ENCODE data around the gene VAMP1. TPM values are rescaled to one million over a fixed set of nuclear protein-coding genes. Genes with fewer than 3 reads are reported as not detected.
"Not testable (repeated sequence)": the region's sequence is repeated elsewhere in the genome, so short reads cannot be mapped to it uniquely, and the experiment has no call there.

VAMP1 gene
- total and polyA plus RNA-seq, 2 of the 13 experiments (the other 11 are each of a cell fraction or from before 2014, with no cell fraction given) = 2.5 to 7.4 TPM

GRCh38 chr12:6477601-6478377 is 7.3 kb upstream of the VAMP1 start:
- H3K79me2 ChIP-seq (ENCODE audit: insufficient read depth, low read length); BruUV-seq (replicated peaks); H3K9ac ChIP-seq (ENCODE audit: insufficient read depth, low read depth, low read length); DNase-seq (ENCODE audit: low spot score); H3K9me3 ChIP-seq (ENCODE audit: low read length); ATAC-seq; H3K4me2 ChIP-seq (ENCODE audit: low read depth, low read length); H3K36me3 ChIP-seq (replicated peaks in 1 of 2; ENCODE audit: control insufficient read depth in 1 of 2, insufficient read depth in 2 of 2, low read length in 2 of 2); FAIRE-seq; H2AFZ ChIP-seq (ENCODE audit: low read length); in situ Hi-C loops (cut with HindIII; ENCODE audit: extremely low pct_ligation_motif_present, low pct_unique_long_range_greater_than_20kb); CTCF ChIA-PET (ENCODE audit: low intra/inter-chr PET ratio, low total read pairs); POLR2A ChIA-PET; H3K4me3 ChIP-seq (replicated peaks in 1 of 3; ENCODE audit: insufficient read depth in 1 of 3, low read depth in 2 of 3, low read length in 3 of 3); H3K27ac ChIP-seq (ENCODE audit: extremely low read length, insufficient read depth, low read length); H4K20me1 ChIP-seq (ENCODE audit: insufficient read depth, low read length): not testable (repeated sequence)
- intact Hi-C loops (cut with micrococcal nuclease; ENCODE audit: unreplicated experiment) = loop anchor here (10.0 kb wide), 1 partner anchor 57 kb away; the partner anchor contains the start of gene GAPDH
- 66% methylated on average over 21 of the region's 37 CpGs for WGBS (ENCODE audit: low lambda C conversion rate)
- H3K27me3 ChIP-seq (ENCODE audit: control insufficient read depth in 1 of 2, insufficient read depth in 2 of 2, low read length in 2 of 2) = peaks cover 1 to 19% of the 10 kb centered on the region in 2 experiments; a peak in 2 of 5 replicates
- peaks cover 17% of the 10 kb centered on the region for H3K4me1 ChIP-seq (ENCODE audit: insufficient read depth, low read length)

- WGBS (ENCODE audit: low lambda C conversion rate) = 17% methylated on average over 3 of the region's 3 CpGs
- Histone ChIP-seq H3K79me2 (ENCODE audit: insufficient read depth, low read length) (no peaks in the 10 kb centered on the region), H3K27me3 (ENCODE audit: control insufficient read depth in 1 of 2, insufficient read depth in 2 of 2, low read length in 2 of 2) (peaks cover 1 to 19% of the 10 kb centered on the region in 2 experiments; a peak in 2 of 5 replicates), H3K27ac (ENCODE audit: extremely low read length, insufficient read depth, low read length) (no peak overlapping the region), H2AFZ (ENCODE audit: low read length) (no peak overlapping the region), H3K9me3 (ENCODE audit: low read length) (no peaks in the 10 kb centered on the region), H3K4me2 (ENCODE audit: low read depth, low read length) (no peak overlapping the region), H3K4me3 (replicated peaks in 1 of 3; ENCODE audit: insufficient read depth in 1 of 3, low read depth in 2 of 3, low read length in 3 of 3) (no peak overlapping the region), H4K20me1 (ENCODE audit: insufficient read depth, low read length) (no peaks in the 10 kb centered on the region), H3K36me3 (replicated peaks in 1 of 2; ENCODE audit: control insufficient read depth in 1 of 2, insufficient read depth in 2 of 2, low read length in 2 of 2) (no peaks in the 10 kb centered on the region), H3K9ac (ENCODE audit: insufficient read depth, low read depth, low read length) (no peak overlapping the region), H3K4me1 (ENCODE audit: insufficient read depth, low read length) (peaks cover 23% of the 10 kb centered on the region)
- ATAC-seq (no peak), DNase-seq (ENCODE audit: low spot score) (no peak), FAIRE-seq (no peak)
- ChIA-PET POLR2A (no interaction called here), CTCF (ENCODE audit: low intra/inter-chr PET ratio, low total read pairs) (no interaction called here)
- in situ Hi-C loops (cut with HindIII; ENCODE audit: extremely low pct_ligation_motif_present, low pct_unique_long_range_greater_than_20kb) = no loop called here
- BruUV-seq (replicated peaks) = no TSS peak
- TF ChIP-seq HDAC2 (CRISPR knock-in tag; IDR thresholded peaks at IDR 0.05) (no peak), PHF5A (CRISPR knock-in tag; IDR thresholded peaks at IDR 0.05; ENCODE audit: low read depth, unreplicated experiment) (no peak), CREB1 (IDR thresholded peaks at IDR 0.05) (no peak), CREB1 (CRISPR knock-in tag; IDR thresholded peaks at IDR 0.05) (no peak)
- intact Hi-C loops (cut with micrococcal nuclease; ENCODE audit: unreplicated experiment) = loop anchor here (10.0 kb wide), 1 partner anchor 58 kb away; the partner anchor contains the start of gene GAPDH
Observed at GRCh38 chr12:6476489-6476888, 6.0 kb upstream of the VAMP1 start.

- in situ Hi-C loops (cut with HindIII; ENCODE audit: extremely low pct_ligation_motif_present, low pct_unique_long_range_greater_than_20kb); ATAC-seq; BruUV-seq (replicated peaks); H3K4me3 ChIP-seq (replicated peaks in 1 of 3; ENCODE audit: insufficient read depth in 1 of 3, low read depth in 2 of 3, low read length in 3 of 3); DNase-seq (ENCODE audit: low spot score); POLR2A ChIA-PET; H3K36me3 ChIP-seq (replicated peaks in 1 of 2; ENCODE audit: control insufficient read depth in 1 of 2, insufficient read depth in 2 of 2, low read length in 2 of 2); H3K4me2 ChIP-seq (ENCODE audit: low read depth, low read length); CTCF ChIA-PET (ENCODE audit: low intra/inter-chr PET ratio, low total read pairs); H3K27ac ChIP-seq (ENCODE audit: extremely low read length, insufficient read depth, low read length); H4K20me1 ChIP-seq (ENCODE audit: insufficient read depth, low read length); H3K9me3 ChIP-seq (ENCODE audit: low read length); H3K79me2 ChIP-seq (ENCODE audit: insufficient read depth, low read length); H3K9ac ChIP-seq (ENCODE audit: insufficient read depth, low read depth, low read length); FAIRE-seq; H2AFZ ChIP-seq (ENCODE audit: low read length): not testable (repeated sequence)
- Histone ChIP-seq H3K4me1 (ENCODE audit: insufficient read depth, low read length) (peaks cover 27% of the 10 kb centered on the region), H3K27me3 (ENCODE audit: control insufficient read depth in 1 of 2, insufficient read depth in 2 of 2, low read length in 2 of 2) (peaks cover 1 to 19% of the 10 kb centered on the region in 2 experiments; a peak in 2 of 5 replicates)
- WGBS (ENCODE audit: low lambda C conversion rate) = 49% methylated on average over 6 of the region's 48 CpGs
- intact Hi-C loops (cut with micrococcal nuclease; ENCODE audit: unreplicated experiment) = loop anchor here (10.0 kb wide), 1 partner anchor 59 kb away; the partner anchor contains the start of gene GAPDH
Observed at GRCh38 chr12:6475233-6475975, 4.9 kb upstream of the VAMP1 start.
